ENCODE data around the gene WFDC1.

Gene WFDC1

DNA sequence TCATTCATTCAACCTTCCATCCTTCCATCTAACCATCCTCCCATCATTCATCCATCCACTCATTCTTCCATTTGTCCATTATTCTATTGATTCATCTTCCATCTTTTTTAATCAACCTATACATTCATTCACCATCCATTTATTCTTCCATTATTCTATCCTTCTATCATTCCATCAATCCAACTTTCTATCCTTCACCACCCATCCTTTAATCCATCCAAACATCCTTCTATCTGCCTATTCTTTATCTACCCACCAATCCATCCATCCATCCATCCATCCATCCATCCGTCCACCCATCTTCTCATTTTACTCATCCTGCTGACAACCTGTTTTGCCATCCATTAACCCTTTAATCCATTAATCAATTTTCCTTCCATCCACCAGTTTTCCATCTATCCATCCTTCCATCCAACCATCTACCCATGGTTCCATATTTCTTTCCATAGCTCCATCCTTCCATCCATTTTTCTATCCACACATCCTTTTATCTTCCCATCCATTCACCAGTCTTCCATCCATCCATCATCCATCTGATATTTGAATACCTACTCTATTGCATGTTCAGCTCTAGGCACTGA is 21.8 kb upstream of the WFDC1 start:
- no peak for DNase-seq (ENCODE audit: low spot score)

GRCh38 chr16:84274515-84274914 is 20.2 kb upstream of the WFDC1 start:
- no peak for DNase-seq (ENCODE audit: low spot score)

GRCh38 chr16:84275585-84276151 is 19.0 kb upstream of the WFDC1 start:
- DNase-seq (ENCODE audit: low spot score) = no peak

- peak; percentile 56 for DNase-seq (ENCODE audit: low spot score)
These were observed 17.3 kb upstream of the WFDC1 start for GRCh38 chr16:84277244-84277823.

- no peak for DNase-seq (ENCODE audit: low spot score)
These were observed 16.3 kb upstream of the WFDC1 start for GRCh38 chr16:84278333-84278732.

- no peak for DNase-seq (ENCODE audit: low spot score)
These were observed 15.7 kb upstream of the WFDC1 start for GRCh38 chr16:84278968-84279367.

DNA sequence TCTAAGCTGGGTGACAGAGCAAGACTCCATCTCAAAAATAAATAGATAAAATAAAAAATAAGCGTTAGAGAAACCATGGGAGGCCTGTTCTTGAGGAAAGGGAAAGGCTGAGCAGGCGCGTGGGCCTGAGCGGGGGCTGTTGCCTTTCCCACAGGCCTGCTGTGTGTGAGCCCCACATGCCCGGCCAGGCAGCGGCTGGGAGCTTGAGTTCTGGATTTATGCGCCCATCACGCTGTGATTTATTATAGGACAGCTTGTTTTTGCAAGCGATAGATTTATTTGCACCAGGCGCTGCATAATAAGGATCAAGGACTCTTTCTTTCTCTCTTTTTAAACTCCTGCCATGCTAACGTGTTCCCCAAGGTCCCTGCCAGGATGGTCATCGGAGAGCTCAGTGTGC is 14.8 kb upstream of the WFDC1 start:
- DNase-seq (ENCODE audit: low spot score) = no peak

GRCh38 chr16:84281074-84281473 is 13.6 kb upstream of the WFDC1 start:
- no peak for DNase-seq (ENCODE audit: low spot score)

DNA sequence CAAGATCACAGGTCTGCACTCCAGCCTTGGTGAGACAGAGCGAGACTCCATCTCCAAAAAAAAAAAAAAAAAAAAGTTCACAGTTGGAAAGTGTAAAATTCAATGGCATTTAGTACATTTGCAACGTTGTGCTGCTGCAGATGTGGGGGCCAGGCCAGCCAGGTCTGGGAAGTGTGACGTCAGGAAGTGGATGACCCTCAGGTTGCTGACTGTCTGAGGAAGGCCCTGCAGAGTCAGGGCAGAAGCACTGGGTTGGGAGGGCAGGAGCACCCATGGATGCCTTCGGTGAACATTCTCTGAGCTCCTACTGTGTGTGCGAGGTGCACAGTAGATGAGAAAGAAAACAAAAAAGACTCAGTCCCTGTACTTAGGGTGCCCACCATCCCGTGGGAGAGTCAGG is 12.1 kb upstream of the WFDC1 start:
- DNase-seq (ENCODE audit: low spot score) = no peak

GRCh38 chr16:84283314-84284153 is 11.1 kb upstream of the WFDC1 start:
- no peak for DNase-seq (ENCODE audit: low spot score)

DNA sequence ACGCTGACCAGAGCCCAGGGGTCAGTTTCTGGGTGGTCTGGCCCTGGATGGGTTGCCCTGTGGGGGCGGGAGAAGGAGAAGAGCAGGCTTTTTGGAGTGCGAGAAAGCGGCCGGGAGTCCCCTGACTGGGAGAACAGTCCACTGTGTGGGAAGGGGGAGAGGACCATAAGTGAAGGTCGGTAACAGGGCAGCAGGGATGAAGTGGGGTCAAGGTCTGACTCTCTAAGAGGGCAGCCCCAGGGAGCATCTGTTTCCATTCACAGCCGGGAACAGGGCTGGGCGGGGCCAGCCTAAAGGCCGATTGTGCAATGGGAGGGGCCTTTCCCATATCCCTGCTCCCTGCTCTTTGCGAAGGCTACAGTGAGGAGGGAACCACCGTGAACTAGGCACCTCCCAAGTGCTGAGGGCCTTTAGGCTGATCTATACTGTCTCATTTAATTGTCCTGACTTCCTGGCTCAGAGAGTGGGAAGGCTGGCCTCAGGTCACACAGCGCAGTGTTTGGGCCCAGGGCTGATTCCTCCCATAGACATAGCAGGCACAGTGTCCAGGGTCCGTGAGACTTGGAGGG is 10.4 kb upstream of the WFDC1 start:
- no peak for DNase-seq (ENCODE audit: low spot score)

GRCh38 chr16:84286578-84287240 is 8.0 kb upstream of the WFDC1 start:
- DNase-seq (ENCODE audit: low spot score) = no peak

GRCh38 chr16:84288902-84289301 is 5.8 kb upstream of the WFDC1 start:
- DNase-seq (ENCODE audit: low spot score) = no peak

DNA sequence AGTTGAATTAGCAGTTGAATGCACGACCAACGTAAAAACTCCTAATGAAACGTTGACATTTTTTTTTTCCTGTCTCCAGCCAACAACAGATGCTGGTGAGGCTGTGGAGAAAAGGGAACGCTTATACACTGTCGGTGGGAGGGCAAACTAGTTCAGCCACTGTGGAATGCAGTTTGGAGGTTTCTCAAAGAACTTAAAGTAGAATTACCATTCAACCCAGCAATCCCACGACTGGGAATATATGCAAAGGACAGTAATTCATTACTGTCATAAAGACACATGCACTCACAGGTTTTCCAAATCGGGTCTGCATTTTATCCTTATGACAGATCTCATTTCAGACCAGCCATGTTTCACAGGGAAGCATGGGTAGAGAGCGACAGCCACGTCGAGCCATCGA is 3.5 kb upstream of the WFDC1 start:
- DNase-seq (ENCODE audit: low spot score) = no peak

GRCh38 chr16:84292011-84292410 is 2.7 kb upstream of the WFDC1 start:
- no peak for DNase-seq (ENCODE audit: low spot score)

- no peak for DNase-seq (ENCODE audit: low spot score)
These were observed 1.3 kb upstream of the WFDC1 start for GRCh38 chr16:84293406-84293805.

DNA sequence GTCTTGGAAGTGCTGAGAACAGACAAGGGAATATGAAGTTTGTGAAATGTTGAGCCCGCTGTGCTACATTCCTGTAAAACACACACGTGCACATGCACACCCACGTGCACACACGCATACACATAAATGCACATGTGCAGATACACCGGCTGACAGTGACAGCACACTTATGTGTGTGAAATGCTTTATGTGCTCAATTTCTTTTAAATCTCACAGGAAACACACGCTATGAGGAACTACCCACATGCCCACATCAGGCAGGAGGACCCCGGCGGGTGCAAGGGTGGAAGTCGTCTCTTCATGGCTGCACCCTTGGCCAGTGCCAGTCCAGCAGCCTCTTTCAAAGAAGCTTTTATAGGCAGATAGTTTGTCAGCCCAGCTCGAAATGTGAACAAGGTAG is 561 bp upstream of the WFDC1 start:
- no peak for DNase-seq (ENCODE audit: low spot score)

DNA sequence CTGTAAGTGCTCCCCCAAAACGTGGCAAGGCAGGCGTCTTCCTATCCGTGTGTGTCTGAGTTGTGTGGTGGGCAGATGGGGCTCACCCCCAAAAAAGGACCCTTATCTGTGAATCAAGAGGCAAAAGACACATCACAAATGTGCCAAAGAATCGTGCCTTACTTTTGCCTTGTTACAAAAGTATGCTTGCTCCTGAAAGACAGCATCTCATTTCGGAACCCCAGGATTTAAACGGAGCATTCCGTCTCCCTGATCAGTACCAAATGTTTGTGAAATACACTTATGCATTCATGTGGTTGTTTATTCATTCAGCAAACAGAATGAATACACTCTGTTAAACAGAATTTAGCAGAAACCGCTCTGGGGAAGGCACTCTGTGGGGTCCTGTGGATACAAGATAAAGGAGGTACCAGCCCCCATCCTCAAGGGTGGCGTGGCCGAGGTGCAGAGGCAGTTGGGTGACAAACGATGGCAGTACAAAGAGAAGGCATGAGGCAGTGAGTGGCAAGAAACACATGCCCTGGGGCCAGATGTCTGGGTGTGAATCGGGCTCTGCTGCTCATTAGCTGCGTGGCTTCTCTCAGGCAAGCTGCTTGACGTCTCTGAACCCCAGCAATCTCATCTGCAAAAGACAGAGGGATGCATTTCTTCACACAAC is 654 bp downstream of the WFDC1 start:
- DNase-seq (ENCODE audit: low spot score) = no peak

DNA sequence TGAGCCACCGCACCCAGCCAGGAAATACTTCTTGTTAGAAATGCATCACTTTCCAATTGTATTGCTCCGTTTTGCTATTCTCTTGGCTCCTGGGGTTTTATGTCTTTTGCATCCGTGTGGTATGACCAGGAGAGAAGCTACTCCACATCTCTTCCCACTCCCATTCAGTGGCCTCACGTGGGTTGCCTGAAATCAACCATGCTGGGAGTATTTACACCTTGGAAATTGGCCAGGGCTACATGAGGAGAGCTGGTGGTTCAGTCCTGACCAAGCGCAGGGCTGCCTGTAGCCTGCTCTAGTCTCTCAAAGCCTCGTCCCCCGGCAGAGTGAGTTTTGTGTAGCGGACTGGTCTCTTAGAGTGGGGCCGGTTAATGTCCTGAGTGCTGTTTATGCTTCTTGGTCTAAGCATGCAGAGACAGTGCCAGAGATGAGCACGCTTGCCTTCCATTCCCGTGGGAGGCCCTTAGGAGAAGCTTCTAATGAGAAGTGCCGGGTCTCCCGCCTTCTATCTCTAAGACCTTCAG is 3.8 kb downstream of the WFDC1 start:
- no peak for DNase-seq (ENCODE audit: low spot score)

GRCh38 chr16:84299734-84300440 is 5.2 kb downstream of the WFDC1 start:
- DNase-seq (ENCODE audit: low spot score) = no peak
